Chondrocyte (in vitro differentiated cells): ENCODE data around the gene CACNA1C. TPM values are rescaled to one million over a fixed set of nuclear protein-coding genes. Genes with fewer than 3 reads are reported as not detected.

ENCODE experiments used
- DNase-seq: peaks from one replicate; pipeline ENCODE4 v3.0.0; 2021; ENCODE audit warnings: mixed read lengths, low spot score
- H3K27ac Mint-ChIP-seq: one replicate; pipeline ENCODE4 v1.8.0; 2021; ENCODE audit warnings: mild to moderate bottlenecking, moderate library complexity, mixed read lengths; ENCODE audit not compliant: unreplicated experiment
- H3K27me3 Mint-ChIP-seq: 2 replicates; pipeline ENCODE4 v1.8.0; 2021; ENCODE audit warnings: low read depth, mixed read lengths
- H3K36me3 Mint-ChIP-seq: 2 replicates; pipeline ENCODE4 v1.8.0; 2021; ENCODE audit warnings: low read depth, mixed read lengths
- H3K4me1 Mint-ChIP-seq: 2 replicates; pipeline ENCODE4 v1.8.0; 2021; ENCODE audit warnings: low read depth, mild to moderate bottlenecking, mixed read lengths
- H3K4me3 Mint-ChIP-seq: one replicate; pipeline ENCODE4 v1.8.0; 2021; ENCODE audit warnings: mild to moderate bottlenecking, moderate library complexity, mixed read lengths; ENCODE audit not compliant: unreplicated experiment
- H3K9me3 Mint-ChIP-seq: 2 replicates; pipeline ENCODE4 v1.8.0; 2021; ENCODE audit warnings: low read depth, mixed read lengths
- CTCF ChIP-seq: fragments of 200-600 bp; sonication (generic); IDR thresholded peaks from 2 replicates; pipeline ENCODE4 v1.5.0; 2021; ENCODE audit warnings: antibody characterized with exemption, mild to moderate bottlenecking, moderate library complexity
- total RNA-seq: library from RNA; stranded (reverse); gene quantifications from 3 replicates; pipeline ENCODE4 v1.2.1, GENCODE V29; 2021

The CACNA1C gene
- total RNA-seq, 1 donor from 2014 or later = 27.0 TPM

GRCh38 chr12:2710701-2711100, 657.9 kb downstream of the CACNA1C start:
- Mint-ChIP-seq H3K36me3 (peaks cover 16% of the 10 kb centered on the region), H3K4me1 (no peaks in the 10 kb centered on the region), H3K9me3 (peaks cover 37% of the 10 kb centered on the region), H3K4me3 (no peak overlapping the region), H3K27me3 (peaks cover 44% of the 10 kb centered on the region), H3K27ac (no peak overlapping the region)
- TF ChIP-seq CTCF = no peak
- no peak for DNase-seq

DNA sequence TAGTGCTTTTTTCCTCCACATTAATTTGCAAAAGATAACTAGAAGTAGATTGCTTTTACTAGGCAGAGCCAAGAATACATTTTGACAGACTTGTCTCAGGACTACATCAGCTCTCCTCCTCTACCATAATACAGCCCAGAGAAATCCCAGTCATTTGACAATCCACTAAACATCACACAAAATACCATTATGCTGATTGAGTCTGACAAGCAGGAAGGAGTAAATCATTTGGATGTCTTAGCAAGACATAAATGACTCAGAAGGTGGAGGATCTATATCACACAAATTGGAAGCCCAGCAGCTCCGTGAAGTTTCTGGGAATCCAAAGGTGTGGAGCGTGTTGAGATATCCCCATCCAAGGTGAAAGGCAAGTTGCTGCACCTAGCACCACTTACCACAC, 666.6 kb downstream of the CACNA1C start:
- no peaks in the 10 kb centered on the region for H3K4me1 Mint-ChIP-seq
- TF ChIP-seq CTCF = no peak

GRCh38 chr12:2722806-2723205, 670.0 kb downstream of the CACNA1C start:
- Mint-ChIP-seq H3K4me3 (no peak overlapping the region), H3K9me3 (no peaks in the 10 kb centered on the region), H3K27me3 (peaks cover 44% of the 10 kb centered on the region), H3K4me1 (no peaks in the 10 kb centered on the region), H3K27ac (no peak overlapping the region), H3K36me3 (no peaks in the 10 kb centered on the region)
- no peak for DNase-seq
- no peak for TF ChIP-seq CTCF

More for the DNA sequence above, 666.6 kb downstream of the CACNA1C start:
- Mint-ChIP-seq H3K36me3 (no peaks in the 10 kb centered on the region), H3K27me3 (peaks cover 45% of the 10 kb centered on the region), H3K27ac (no peak overlapping the region), H3K9me3 (no peaks in the 10 kb centered on the region), H3K4me3 (no peak overlapping the region)
- no peak for DNase-seq

- Mint-ChIP-seq H3K27me3 (peaks cover 86% of the 10 kb centered on the region), H3K4me1 (no peaks in the 10 kb centered on the region), H3K4me3 (no peak overlapping the region), H3K36me3 (no peaks in the 10 kb centered on the region), H3K9me3 (no peaks in the 10 kb centered on the region), H3K27ac (no peak overlapping the region)
- no peak for DNase-seq
- no peak for TF ChIP-seq CTCF
These were observed 679.5 kb downstream of the CACNA1C start for GRCh38 chr12:2732290-2732689.

GRCh38 chr12:2733493-2734355, 680.9 kb downstream of the CACNA1C start:
- H3K27me3 Mint-ChIP-seq = peaks cover 83% of the 10 kb centered on the region
- DNase-seq = no peak
- no peaks in the 10 kb centered on the region for H3K36me3 Mint-ChIP-seq
- no peak for TF ChIP-seq CTCF
- H3K4me1 Mint-ChIP-seq = no peaks in the 10 kb centered on the region
- H3K27ac Mint-ChIP-seq = no peak overlapping the region
- no peaks in the 10 kb centered on the region for H3K9me3 Mint-ChIP-seq
- no peak overlapping the region for H3K4me3 Mint-ChIP-seq
